Keratinocyte (primary cell): ENCODE results near the gene MANEAL. TPM values are rescaled to one million over a fixed set of nuclear protein-coding genes. Genes with fewer than 3 reads are reported as not detected.

Experiments
- DNase-seq: peaks from one replicate; pipeline ENCODE4 v3.0.0-alpha.2; 2011; ENCODE audit warnings: low read depth, missing footprints, low spot score
- FAIRE-seq: peaks from 2 replicates; lab custom pipeline; 2011; peaks lifted over from hg19 to GRCh38; lab: Jason Lieb, UNC
- H2AFZ ChIP-seq: 2 replicates; pipeline ENCODE4 v1.6.0; 2012; ENCODE audit warnings: low read length, control low read depth, inconsistent platforms; ENCODE audit not compliant: control insufficient read depth
- H3K27ac ChIP-seq: 2 replicates; pipeline ENCODE4 v1.5.1; 2011; ENCODE audit warnings: low read length; ENCODE audit not compliant: control insufficient read depth, insufficient read depth
- H3K27me3 ChIP-seq: 3 replicates; pipeline ENCODE4 v1.6.0; 2011; ENCODE audit warnings: low read length; ENCODE audit not compliant: control insufficient read depth, insufficient read depth; ENCODE audit errors: extremely low read depth
- H3K36me3 ChIP-seq, 2 experiments: 2 replicates in 1 of 2; 3 replicates in 1 of 2; pipeline ENCODE4 v1.5.1; 2011; ENCODE audit warnings: low read length in 2 of 2, mild to moderate bottlenecking in 1 of 2; ENCODE audit not compliant: control insufficient read depth in 2 of 2, insufficient read depth in 2 of 2; ENCODE audit errors: extremely low read depth in 1 of 2
- H3K4me1 ChIP-seq: 3 replicates; pipeline ENCODE4 v1.5.1; 2011; ENCODE audit warnings: low read length; ENCODE audit not compliant: control insufficient read depth, insufficient read depth; ENCODE audit errors: extremely low read depth
- H3K4me2 ChIP-seq: 3 replicates; pipeline ENCODE4 v1.6.0; 2011; ENCODE audit warnings: low read depth, low read length; ENCODE audit not compliant: control insufficient read depth, insufficient read depth; ENCODE audit errors: extremely low read depth
- H3K4me3 ChIP-seq, 3 experiments: fragments of 200-600 bp in 1 of 3; sonication (generic) in 1 of 3; 2 replicates in 2 of 3; 3 replicates in 1 of 3; pipeline ENCODE4 v1.5.1; 2011 to 2016; ENCODE audit warnings: low read length in 3 of 3, mild to moderate bottlenecking in 3 of 3, control low read depth in 2 of 3, inconsistent platforms in 1 of 3, low read depth in 1 of 3, mixed read lengths in 1 of 3, mixed run types in 1 of 3, moderate library complexity in 1 of 3; ENCODE audit not compliant: control insufficient read depth in 2 of 3, insufficient read depth in 2 of 3; ENCODE audit errors: extremely low read depth in 1 of 3
- H3K79me2 ChIP-seq: 2 replicates; pipeline ENCODE4 v1.6.0; 2012; ENCODE audit warnings: low read length; ENCODE audit not compliant: control insufficient read depth, insufficient read depth
- H3K9ac ChIP-seq: 3 replicates; pipeline ENCODE4 v1.6.0; 2011; ENCODE audit warnings: low read length; ENCODE audit not compliant: control insufficient read depth, insufficient read depth; ENCODE audit errors: extremely low read depth
- H3K9me1 ChIP-seq: 3 replicates; pipeline ENCODE4 v1.6.0; 2011; ENCODE audit warnings: low read length; ENCODE audit not compliant: control insufficient read depth, insufficient read depth; ENCODE audit errors: extremely low read depth
- H3K9me3 ChIP-seq: 2 replicates; pipeline ENCODE4 v1.5.1; 2012; ENCODE audit warnings: low read depth, low read length; ENCODE audit not compliant: control insufficient read depth
- H4K20me1 ChIP-seq: 3 replicates; pipeline ENCODE4 v1.6.0; 2011; ENCODE audit warnings: low read length; ENCODE audit not compliant: control insufficient read depth, insufficient read depth; ENCODE audit errors: extremely low read depth
- EZH2 ChIP-seq: IDR thresholded peaks from one replicate; pipeline ENCODE4 v1.6.1; 2012; ENCODE audit warnings: inconsistent platforms, mild to moderate bottlenecking, low read length, moderate library complexity
- dilution Hi-C: fragments of 300-500 bp; cut with MboI; formaldehyde crosslinking; loops from one replicate; pipeline ENCODE4 v1.7.0; 2020; ENCODE audit warnings: low sequenced_read_pairs; ENCODE audit not compliant: extremely low pct_ligation_motif_present
- polyA plus RNA-seq, 5 experiments: library from polyadenylated mRNA; depleted of rRNA in 3 of 5; stranded (reverse) in 3 of 5; stranded (forward) in 1 of 5; unstranded in 1 of 5; fragments of >200 nt; gene quantifications; 1 replicate in 1 of 5; 2 replicates in 3 of 5; 3 replicates in 1 of 5; pipeline versions ENCODE4 v1.2.1 to v1.2.3, GENCODE V29; 2011 to 2012; ENCODE audit warnings: missing spikeins in 2 of 5, low read depth in 1 of 5, low replicate concordance in 1 of 5
- TF ChIP-seq, protein P1 (sequence below), 3 experiments: IDR thresholded peaks in 1 of 3; conservative IDR thresholded peaks in 1 of 3; optimal IDR thresholded peaks in 1 of 3; 2 replicates in 2 of 3; 3 replicates in 1 of 3; pipeline versions ENCODE3 to v1.5.1; 2011; ENCODE audit warnings: low read length in 3 of 3, mild to moderate bottlenecking in 3 of 3, moderate library complexity in 2 of 3, control low read depth in 1 of 3, inconsistent platforms in 1 of 3; ENCODE audit not compliant: insufficient read depth in 2 of 3; ENCODE audit errors: extremely low read depth in 1 of 3

Gene MANEAL
- polyA plus RNA-seq, 1 donor (not counting 4 experiments of a cell fraction or from before 2014, with no cell fraction given) = 0.37 TPM

DNA sequence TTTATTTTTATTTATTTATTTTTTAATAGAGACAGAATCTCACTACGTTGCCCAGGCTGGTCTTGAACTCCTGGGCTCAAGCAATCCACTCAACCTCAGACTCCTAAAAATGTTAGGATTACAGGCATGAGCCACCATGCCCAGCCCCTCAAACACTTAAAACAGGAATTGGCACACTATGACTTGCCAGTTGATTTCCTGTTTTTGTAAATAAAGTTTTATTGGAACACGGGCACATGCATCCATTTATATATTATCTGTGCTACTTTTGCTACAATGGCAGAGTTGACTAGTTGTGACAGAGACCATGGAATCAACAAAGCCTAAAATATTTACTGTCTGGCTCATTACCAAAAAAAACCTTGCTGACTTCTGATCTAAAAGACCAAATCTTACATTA, 30.4 kb downstream of the MANEAL start:
- Histone ChIP-seq H3K9me1 (no peaks in the 10 kb centered on the region), H3K36me3 (peaks cover 26 to 28% of the 10 kb centered on the region in 2 experiments), H4K20me1 (no peaks in the 10 kb centered on the region), H3K27me3 (no peaks in the 10 kb centered on the region), H3K4me3 (no peak overlapping the region), H3K79me2 (no peaks in the 10 kb centered on the region), H3K4me1 (peaks cover 5% of the 10 kb centered on the region), H3K9me3 (no peaks in the 10 kb centered on the region), H3K4me2 (no peak overlapping the region), H3K9ac (no peak overlapping the region), H3K27ac (no peak overlapping the region), H2AFZ (no peak overlapping the region)
- DNase-seq = no peak
- dilution Hi-C loops = no loop called here
- TF ChIP-seq, protein P1, sequence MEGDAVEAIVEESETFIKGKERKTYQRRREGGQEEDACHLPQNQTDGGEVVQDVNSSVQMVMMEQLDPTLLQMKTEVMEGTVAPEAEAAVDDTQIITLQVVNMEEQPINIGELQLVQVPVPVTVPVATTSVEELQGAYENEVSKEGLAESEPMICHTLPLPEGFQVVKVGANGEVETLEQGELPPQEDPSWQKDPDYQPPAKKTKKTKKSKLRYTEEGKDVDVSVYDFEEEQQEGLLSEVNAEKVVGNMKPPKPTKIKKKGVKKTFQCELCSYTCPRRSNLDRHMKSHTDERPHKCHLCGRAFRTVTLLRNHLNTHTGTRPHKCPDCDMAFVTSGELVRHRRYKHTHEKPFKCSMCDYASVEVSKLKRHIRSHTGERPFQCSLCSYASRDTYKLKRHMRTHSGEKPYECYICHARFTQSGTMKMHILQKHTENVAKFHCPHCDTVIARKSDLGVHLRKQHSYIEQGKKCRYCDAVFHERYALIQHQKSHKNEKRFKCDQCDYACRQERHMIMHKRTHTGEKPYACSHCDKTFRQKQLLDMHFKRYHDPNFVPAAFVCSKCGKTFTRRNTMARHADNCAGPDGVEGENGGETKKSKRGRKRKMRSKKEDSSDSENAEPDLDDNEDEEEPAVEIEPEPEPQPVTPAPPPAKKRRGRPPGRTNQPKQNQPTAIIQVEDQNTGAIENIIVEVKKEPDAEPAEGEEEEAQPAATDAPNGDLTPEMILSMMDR (optimal IDR thresholded peaks at IDR 0.05 in 1 of 3, IDR thresholded peaks at IDR 0.05 in 1 of 3, conservative IDR thresholded peaks at IDR 0.05 in 1 of 3; ENCODE audit: extremely low read depth in 1 of 3, insufficient read depth in 2 of 3, low read length in 3 of 3) = no peak
- no peak for TF ChIP-seq EZH2
- FAIRE-seq = no peak

DNA sequence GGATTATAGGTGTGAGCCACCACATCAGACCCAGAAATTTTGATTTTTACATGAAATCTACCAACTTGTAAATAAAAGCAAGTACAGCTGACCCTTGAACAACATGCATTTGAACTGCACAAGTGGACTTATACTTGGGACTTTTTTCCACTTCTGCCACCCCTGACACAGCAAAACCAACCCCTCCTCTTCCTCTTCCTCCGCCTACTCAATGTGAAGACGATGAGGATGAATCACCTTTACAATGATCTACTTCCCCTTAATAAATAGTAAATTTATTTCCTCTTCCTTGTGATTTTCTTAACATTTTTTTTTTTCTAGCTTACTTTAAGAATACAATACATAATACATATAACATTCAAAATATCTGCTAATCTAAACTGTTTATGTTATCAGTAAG, 31.9 kb downstream of the MANEAL start:
- Histone ChIP-seq H3K4me2 (no peak overlapping the region), H3K4me3 (no peak overlapping the region), H4K20me1 (no peaks in the 10 kb centered on the region), H3K36me3 (peaks cover 21 to 23% of the 10 kb centered on the region in 2 experiments), H3K9me1 (no peaks in the 10 kb centered on the region), H3K27ac (no peak overlapping the region), H3K4me1 (peaks cover 5% of the 10 kb centered on the region), H3K79me2 (no peaks in the 10 kb centered on the region), H3K9ac (no peak overlapping the region), H2AFZ (no peak overlapping the region), H3K27me3 (no peaks in the 10 kb centered on the region), H3K9me3 (no peaks in the 10 kb centered on the region)
- FAIRE-seq = no peak
- dilution Hi-C loops = no loop called here
- no peak for TF ChIP-seq EZH2
- DNase-seq = no peak
